ENCODE data around the gene DCAF10.
A peak's percentile ranks its signal among the peaks of the same experiment; 100 is the strongest.

The DCAF10 gene

GRCh38 chr9:37911271-37911681 is 110.7 kb downstream of the DCAF10 start:
- no peak for DNase-seq

- peak; percentile 82 for DNase-seq
Measured at GRCh38 chr9:37913480-37914153, 113.0 kb downstream of the DCAF10 start.

- no peak for DNase-seq
Measured at GRCh38 chr9:37914154-37914551, 113.6 kb downstream of the DCAF10 start.

- no peak for DNase-seq
Measured at GRCh38 chr9:37914701-37915358, 114.2 kb downstream of the DCAF10 start.

- DNase-seq, result no peak
Measured at GRCh38 chr9:37915911-37916470, 115.4 kb downstream of the DCAF10 start.

GRCh38 chr9:37916471-37917312 is 116.1 kb downstream of the DCAF10 start:
- no peak for DNase-seq
